ENCODE data around the gene RNF5.
"Not testable (repeated sequence)": the region's sequence is repeated elsewhere in the genome, so short reads cannot be mapped to it uniquely, and the experiment has no call there.

The RNF5 gene

GRCh38 chr6:32189742-32190053, 11.5 kb downstream of the RNF5 start:
- no peak for DNase-seq (ENCODE audit: low spot score)

GRCh38 chr6:32190054-32190851, 12.0 kb downstream of the RNF5 start, which contains the start of gene PBX2:
Gene PBX2, minus strand, starts transcription at chr6:32190202. Its CDS starts 287 bp downstream, at chr6:32189915.
- DNase-seq (ENCODE audit: low spot score) = peak; percentile 66

GRCh38 chr6:32190911-32191677, 12.9 kb downstream of the RNF5 start:
- DNase-seq (ENCODE audit: low spot score) = no peak

- DNase-seq (ENCODE audit: low spot score) = no peak
Observed at GRCh38 chr6:32191696-32192607, 13.7 kb downstream of the RNF5 start.

GRCh38 chr6:32192608-32193039, 14.4 kb downstream of the RNF5 start, which contains the start of gene GPSM3:
Gene GPSM3, minus strand, starts transcription at chr6:32192643. Its CDS starts 130 bp downstream, at chr6:32192513.
- no peak for DNase-seq (ENCODE audit: low spot score)

GRCh38 chr6:32193096-32193495, 14.9 kb downstream of the RNF5 start:
- not testable (repeated sequence) for DNase-seq (ENCODE audit: low spot score)

GRCh38 chr6:32194388-32194787, 16.2 kb downstream of the RNF5 start:
- DNase-seq (ENCODE audit: low spot score) = no peak

- DNase-seq (ENCODE audit: low spot score) = no peak
Observed at GRCh38 chr6:32194825-32195651, 16.8 kb downstream of the RNF5 start.

GRCh38 chr6:32195652-32195901, 17.4 kb downstream of the RNF5 start:
- DNase-seq (ENCODE audit: low spot score) = peak; percentile 86

- peak; percentile 82 for DNase-seq (ENCODE audit: low spot score)
Observed at GRCh38 chr6:32195902-32196681, 17.9 kb downstream of the RNF5 start.

GRCh38 chr6:32196682-32197616, 18.7 kb downstream of the RNF5 start:
- DNase-seq (ENCODE audit: low spot score) = no peak

- DNase-seq (ENCODE audit: low spot score) = no peak
Observed at GRCh38 chr6:32198345-32198696, 20.1 kb downstream of the RNF5 start.

GRCh38 chr6:32198866-32199265, 20.7 kb downstream of the RNF5 start:
- no peak for DNase-seq (ENCODE audit: low spot score)

- no peak for DNase-seq (ENCODE audit: low spot score)
Observed at GRCh38 chr6:32200711-32201475, 22.7 kb downstream of the RNF5 start.

- DNase-seq (ENCODE audit: low spot score) = no peak
Observed at GRCh38 chr6:32202186-32202585, 24.0 kb downstream of the RNF5 start.

GRCh38 chr6:32203426-32204267, 25.4 kb downstream of the RNF5 start:
- DNase-seq (ENCODE audit: low spot score) = no peak

GRCh38 chr6:32204268-32204715, 26.1 kb downstream of the RNF5 start:
- no peak for DNase-seq (ENCODE audit: low spot score)

GRCh38 chr6:32208996-32209395, 30.8 kb downstream of the RNF5 start:
- no peak for DNase-seq (ENCODE audit: low spot score)

All from HuH-7.5 (cell line).